HG02678 (cell line): Measurements from ENCODE around the gene UBXN10.

Source experiments
- ATAC-seq: cut with Tn5 transposase; IDR thresholded peaks from one replicate; pipeline ENCODE4 v1.9.1; 2021; ENCODE audit warnings: mild to moderate bottlenecking, moderate library complexity; ENCODE audit not compliant: unreplicated experiment

Gene UBXN10

GRCh38 chr1:20151906-20152598 is 33.8 kb upstream of the UBXN10 start:
- ATAC-seq = no peak

- ATAC-seq = no peak
These were observed 33.3 kb upstream of the UBXN10 start for GRCh38 chr1:20152599-20152930.

DNA sequence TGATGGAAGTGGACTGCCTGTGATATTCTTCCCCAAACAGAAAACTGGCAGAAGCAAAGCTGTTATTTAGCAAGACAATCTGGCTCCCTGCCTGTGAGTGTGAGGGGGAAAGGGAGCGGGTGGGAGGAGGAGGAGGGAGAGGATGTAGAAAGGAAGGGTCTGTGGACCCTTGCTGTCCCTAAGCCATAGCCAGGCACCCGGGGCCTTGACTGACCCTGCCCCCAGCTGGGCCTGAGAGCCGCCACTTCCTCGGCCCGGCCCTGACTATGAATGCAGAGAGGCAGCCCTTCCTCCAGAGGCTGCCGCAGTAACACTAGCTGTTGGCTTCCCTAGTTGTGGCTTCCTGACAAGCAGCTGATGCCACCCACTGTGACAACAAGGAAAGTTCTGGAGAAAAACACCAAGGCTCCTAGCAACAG is 32.9 kb upstream of the UBXN10 start:
- ATAC-seq = no peak

GRCh38 chr1:20154301-20154831 is 31.5 kb upstream of the UBXN10 start:
- ATAC-seq = no peak

- no peak for ATAC-seq
These were observed 27.4 kb upstream of the UBXN10 start for GRCh38 chr1:20158358-20159070.

- ATAC-seq = no peak
These were observed 25.9 kb upstream of the UBXN10 start for GRCh38 chr1:20160034-20160433.

- ATAC-seq = no peak
These were observed 21.1 kb upstream of the UBXN10 start for GRCh38 chr1:20164694-20165202.

DNA sequence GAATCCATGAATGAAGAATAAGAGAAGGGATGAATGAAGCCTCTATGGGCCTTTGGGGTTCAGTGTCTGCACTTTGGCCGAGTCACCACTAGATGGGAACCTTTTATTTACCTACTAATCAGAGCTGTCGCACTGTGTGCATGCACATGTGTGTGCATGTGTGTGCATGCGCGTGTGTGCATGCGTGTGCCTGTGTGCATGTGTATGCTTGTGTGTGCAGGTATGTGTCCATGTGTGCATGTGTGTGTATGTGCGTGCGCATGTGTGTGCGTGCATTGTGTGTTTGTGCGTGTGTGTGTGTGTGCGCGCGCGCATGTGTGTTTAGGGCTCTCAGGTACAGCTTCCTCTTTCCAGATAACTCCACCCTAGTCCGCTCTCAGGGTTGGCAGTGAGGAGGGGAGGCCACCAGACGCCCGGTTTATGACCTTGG is 20.4 kb upstream of the UBXN10 start:
- ATAC-seq = no peak

GRCh38 chr1:20166051-20166450 is 19.8 kb upstream of the UBXN10 start:
- no peak for ATAC-seq

GRCh38 chr1:20167126-20167525 is 18.8 kb upstream of the UBXN10 start:
- no peak for ATAC-seq

- ATAC-seq = no peak
These were observed 17.1 kb upstream of the UBXN10 start for GRCh38 chr1:20168564-20169491.

GRCh38 chr1:20169932-20170331 is 16.0 kb upstream of the UBXN10 start:
- ATAC-seq = no peak

DNA sequence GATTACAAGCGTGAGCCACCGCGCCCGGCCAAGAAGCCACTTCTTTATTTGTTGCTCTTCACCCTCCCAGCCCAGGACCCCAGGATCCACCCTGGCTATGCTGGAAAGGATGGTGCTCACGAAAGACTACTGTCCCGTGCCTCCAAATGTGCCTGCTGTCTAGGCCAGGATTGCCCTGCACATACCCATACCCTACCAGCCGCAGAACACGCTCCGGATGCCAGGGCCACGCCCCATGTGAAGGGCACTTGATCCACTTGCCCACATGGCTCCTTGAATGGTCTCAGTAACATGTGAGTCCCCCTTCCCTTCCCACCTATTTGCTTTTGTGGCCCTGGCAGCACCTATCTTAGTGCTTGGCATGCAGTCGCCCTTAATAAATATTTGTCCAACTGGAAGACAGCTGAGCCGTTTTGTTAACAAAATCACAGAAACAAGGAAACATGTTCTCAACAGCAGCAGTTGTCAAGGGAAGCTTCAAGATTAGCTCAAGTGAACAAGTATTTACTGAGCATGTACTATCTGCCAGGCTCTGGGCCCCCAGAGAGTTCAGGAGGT is 13.8 kb upstream of the UBXN10 start:
- ATAC-seq = no peak

GRCh38 chr1:20174937-20175666 is 10.8 kb upstream of the UBXN10 start:
- no peak for ATAC-seq

DNA sequence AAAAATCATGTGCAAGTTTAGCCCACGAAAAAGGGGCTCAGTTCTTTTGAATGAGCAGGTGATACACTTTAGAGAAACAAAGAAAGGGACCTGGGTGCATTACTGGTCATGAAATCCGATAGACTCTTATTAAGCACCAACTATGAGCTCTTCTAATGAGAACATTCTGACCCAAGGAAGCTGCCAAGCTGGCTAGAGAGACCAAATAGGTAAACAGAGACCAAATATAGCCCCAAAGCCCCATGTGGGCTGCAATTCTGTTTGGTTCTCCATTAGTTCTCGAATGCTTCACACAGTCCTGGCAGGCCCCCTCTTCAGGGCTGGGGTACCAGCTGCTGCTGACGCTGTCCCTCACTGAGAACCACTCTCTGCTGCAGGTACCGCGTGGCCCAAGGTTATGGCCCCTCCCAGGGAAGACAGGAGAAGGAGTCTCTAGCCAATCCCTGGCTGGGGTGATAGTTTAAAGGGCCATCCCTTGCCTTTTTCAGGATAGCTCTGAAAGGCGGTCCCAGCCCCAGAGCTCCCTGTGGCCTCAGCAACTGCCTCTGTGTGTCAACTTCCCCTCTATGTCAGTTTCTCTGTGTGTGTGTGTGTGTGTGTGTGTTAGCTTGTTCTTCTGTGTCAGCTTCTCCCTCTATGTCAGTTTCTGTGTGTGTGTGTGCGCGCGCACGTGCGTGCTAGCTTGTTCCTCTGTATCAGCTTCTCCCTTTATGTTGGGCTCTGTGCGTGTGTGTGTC is 7.1 kb upstream of the UBXN10 start:
- no peak for ATAC-seq

DNA sequence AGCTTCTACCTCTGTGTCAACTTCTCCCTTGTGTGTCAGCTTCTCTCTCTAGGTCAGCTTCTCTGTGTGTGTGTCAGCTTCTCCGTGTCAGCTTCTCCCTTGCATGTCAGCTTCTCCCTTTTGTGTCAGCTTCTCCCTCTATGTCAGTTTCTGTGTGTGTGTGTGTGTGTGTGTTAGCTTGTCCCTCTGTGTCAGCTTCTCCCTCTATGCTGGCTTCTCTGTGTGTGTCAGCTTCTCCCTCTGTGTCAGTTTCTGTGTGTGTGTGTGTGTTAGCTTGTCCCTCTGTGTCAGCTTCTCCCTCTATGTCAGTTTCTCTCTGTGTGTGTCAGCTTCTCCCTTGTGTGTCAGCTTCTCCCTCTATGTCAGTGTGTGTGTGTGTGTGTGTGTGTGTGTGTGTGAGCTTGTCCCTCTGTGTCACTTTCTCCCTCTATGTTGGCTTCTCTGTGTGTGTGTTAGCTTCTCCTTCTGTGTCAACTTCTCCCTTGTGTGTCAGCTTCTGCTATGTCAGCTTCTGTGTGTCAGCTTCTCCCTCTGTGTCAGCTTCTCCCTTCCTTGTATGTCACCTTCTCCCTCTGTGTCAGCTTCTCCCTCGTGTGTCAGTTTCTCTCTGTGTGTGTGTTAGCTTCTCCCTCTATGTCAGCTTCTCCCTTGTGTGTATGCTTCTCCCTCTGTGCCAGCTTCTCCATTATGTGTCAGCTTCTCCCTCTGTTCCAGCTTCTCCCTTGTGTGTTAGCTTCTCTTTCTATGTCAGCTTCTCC is 6.3 kb upstream of the UBXN10 start:
- no peak for ATAC-seq

DNA sequence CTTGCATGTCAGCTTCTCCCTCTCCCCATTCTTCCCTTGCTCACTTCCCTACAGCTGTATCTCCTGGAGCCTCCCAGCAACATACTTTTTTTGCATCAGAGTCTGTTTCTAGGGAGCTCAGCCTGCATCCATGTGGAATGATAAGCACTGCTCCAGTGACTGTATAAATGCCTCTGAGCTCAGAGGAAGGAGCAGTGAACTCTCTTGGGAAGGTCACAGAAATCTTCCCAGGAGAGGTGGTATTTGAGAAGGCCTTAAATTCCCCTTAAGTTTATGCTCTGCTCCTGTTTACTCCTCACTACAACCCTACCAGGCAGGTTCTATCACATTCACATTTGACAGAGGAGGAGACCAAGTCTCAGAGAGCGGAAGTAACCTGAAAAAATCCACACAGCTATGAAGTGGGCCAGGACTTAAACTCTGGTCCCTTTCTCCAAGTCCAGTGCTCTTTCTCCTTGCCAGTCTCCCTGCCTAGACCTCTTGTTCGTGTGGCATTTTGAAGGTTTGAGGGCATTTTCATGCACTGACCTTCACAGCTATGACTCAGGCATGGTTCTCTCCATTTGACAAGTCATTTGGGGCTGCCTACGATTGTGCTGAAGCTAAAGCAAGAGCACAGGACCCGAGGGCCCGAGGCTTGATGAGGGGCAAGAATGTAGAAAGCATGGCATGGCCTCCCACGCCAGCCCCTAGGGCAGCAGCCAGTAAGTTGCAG is 5.6 kb upstream of the UBXN10 start:
- ATAC-seq = no peak

- ATAC-seq = no peak
These were observed 5.1 kb upstream of the UBXN10 start for GRCh38 chr1:20180844-20181207.
